Measurements from ENCODE around the gene CBX6. TPM values are rescaled to one million over a fixed set of nuclear protein-coding genes. Genes with fewer than 3 reads are reported as not detected.
"Not testable (repeated sequence)": the region's sequence is repeated elsewhere in the genome, so short reads cannot be mapped to it uniquely, and the experiment has no call there.

Gene CBX6
- total and polyA plus RNA-seq, 10 of the 15 experiments (the other 5 are each of a cell fraction or from before 2014, with no cell fraction given): 3.6 to 142 (median 37.4) TPM

- DNase-seq (ENCODE audit: low read depth, low spot score) (no peak), ATAC-seq (no peak), FAIRE-seq (no peak)
- H4K20me1 ChIP-seq (ENCODE audit: control insufficient read depth, insufficient read depth): no peaks in the 10 kb centered on the region
- peaks cover 4% of the 10 kb centered on the region; the same call in 1 of the 2 replicates for H3K4me1 ChIP-seq (ENCODE audit: control insufficient read depth, insufficient read depth, low read length)
- ChIA-PET RAD21 (ENCODE audit: unreplicated experiment) (no interaction called here), SMC1A (ENCODE audit: uncharacterized antibody, unreplicated experiment) (no interaction called here), POLR2A (interaction anchor here (0.5 kb wide), 1 partner anchor 722 kb away, joined by 7 read pairs; no protein-coding TSS in a partner anchor), CTCF (interaction anchor here (1.3 kb wide), 1 partner anchor 36 kb away, joined by 6 read pairs; no protein-coding TSS in a partner anchor)
- no peaks in the 10 kb centered on the region for H3K79me2 ChIP-seq (ENCODE audit: control insufficient read depth, insufficient read depth, low read length)
- intact Hi-C loops (cut with micrococcal nuclease; ENCODE audit: unreplicated experiment) (no loop called here), in situ Hi-C loops (cut with MboI) (no loop called here)
- H3K27me3 ChIP-seq (replicated peaks in 1 of 2; ENCODE audit: control insufficient read depth in 2 of 2, insufficient read depth in 2 of 2, low read length in 1 of 2): peaks cover 0 to 3% of the 10 kb centered on the region in 2 experiments; a peak in 1 of 4 replicates
- no peak for TF ChIP-seq NFYB (IDR thresholded peaks at IDR 0.05; ENCODE audit: insufficient read depth, low read depth, low read length)
- no peak for TF ChIP-seq YBX1 (IDR thresholded peaks at IDR 0.05)
- TF ChIP-seq FOXM1 (IDR thresholded peaks at IDR 0.05; ENCODE audit: low read depth, low read length): no peak
- no peak for TF ChIP-seq HDGF (IDR thresholded peaks at IDR 0.05)
- TF ChIP-seq NR2C1 (IDR thresholded peaks at IDR 0.05): no peak
- no peak for TF ChIP-seq NR2F1 (conservative IDR thresholded peaks at IDR 0.05)
- TF ChIP-seq ZNF622 (IDR thresholded peaks at IDR 0.05): no peak
- no peak for TF ChIP-seq ATF2 (IDR thresholded peaks at IDR 0.05; ENCODE audit: low read length)
- H3K4me3 ChIP-seq: no peak overlapping the region
- no peaks in the 10 kb centered on the region for H3K9me3 ChIP-seq (replicated peaks; ENCODE audit: control insufficient read depth, insufficient read depth, low read length)
- no peak overlapping the region for H3K27ac ChIP-seq (ENCODE audit: control insufficient read depth, insufficient read depth)
- no peak overlapping the region for H3K4me2 ChIP-seq (ENCODE audit: control insufficient read depth, insufficient read depth)
- no TSS peak for BruUV-seq (replicated peaks)
- H3K9ac ChIP-seq (ENCODE audit: control insufficient read depth, insufficient read depth, low read length): no peak overlapping the region
- H3K36me3 ChIP-seq (ENCODE audit: control insufficient read depth in 2 of 2, insufficient read depth in 2 of 2, low read length in 1 of 2): no peaks in the 10 kb centered on the region
- 35% methylated on average over 3 of the region's 3 CpGs for WGBS (ENCODE audit: insufficient coverage, insufficient replicate concordance, low lambda C conversion rate, missing lambda C conversion rate)
- H2AFZ ChIP-seq (ENCODE audit: control insufficient read depth, low read depth, low read length): no peak overlapping the region
Observed at GRCh38 chr22:38906052-38906451, 34.0 kb upstream of the CBX6 start.

- H3K4me2 ChIP-seq (ENCODE audit: control insufficient read depth, insufficient read depth); in situ Hi-C loops (cut with MboI); H3K4me3 ChIP-seq; H4K20me1 ChIP-seq (ENCODE audit: control insufficient read depth, insufficient read depth); BruUV-seq (replicated peaks); H3K4me1 ChIP-seq (ENCODE audit: control insufficient read depth, insufficient read depth, low read length); H3K27ac ChIP-seq (ENCODE audit: control insufficient read depth, insufficient read depth); DNase-seq (ENCODE audit: low read depth, low spot score); SMC1A ChIA-PET (ENCODE audit: uncharacterized antibody, unreplicated experiment); H3K9me3 ChIP-seq (replicated peaks; ENCODE audit: control insufficient read depth, insufficient read depth, low read length); POLR2A ChIA-PET; FAIRE-seq; RAD21 ChIA-PET (ENCODE audit: unreplicated experiment); CTCF ChIA-PET; H3K36me3 ChIP-seq (ENCODE audit: control insufficient read depth in 2 of 2, insufficient read depth in 2 of 2, low read length in 1 of 2); H3K27me3 ChIP-seq (replicated peaks in 1 of 2; ENCODE audit: control insufficient read depth in 2 of 2, insufficient read depth in 2 of 2, low read length in 1 of 2); H3K9ac ChIP-seq (ENCODE audit: control insufficient read depth, insufficient read depth, low read length); H3K79me2 ChIP-seq (ENCODE audit: control insufficient read depth, insufficient read depth, low read length); ATAC-seq; intact Hi-C loops (cut with micrococcal nuclease; ENCODE audit: unreplicated experiment); H2AFZ ChIP-seq (ENCODE audit: control insufficient read depth, low read depth, low read length): not testable (repeated sequence)
- WGBS (ENCODE audit: insufficient coverage, insufficient replicate concordance, low lambda C conversion rate, missing lambda C conversion rate): 25% methylated on average over 5 of the region's 5 CpGs
Observed at GRCh38 chr22:38904052-38904617, 32.1 kb upstream of the CBX6 start.
